Mucosa of descending colon (tissue), 3 donors: ENCODE data around the gene LITAF. TPM values are rescaled to one million over a fixed set of nuclear protein-coding genes. Genes with fewer than 3 reads are reported as not detected.

Experiments
- ATAC-seq: fragments of 200-7000 bp; cut with Tn5 transposase; one replicate; pipeline ENCODE4 v1.9.1; 2020; ENCODE audit warnings: mild to moderate bottlenecking, moderate library complexity
- DNase-seq, 3 donors: peaks; one replicate each; pipeline ENCODE4 v3.0.0-alpha.2; 2020
- H3K36me3 ChIP-seq: fragments of 200-600 bp; one replicate; pipeline ENCODE4 v1.8.0; 2021; ENCODE audit warnings: low read depth, mild to moderate bottlenecking
- H3K4me1 ChIP-seq: fragments of 200-600 bp; one replicate; pipeline ENCODE4 v1.8.0; 2021; ENCODE audit warnings: low read depth, mild to moderate bottlenecking
- H3K4me3 ChIP-seq: fragments of 200-600 bp; one replicate; pipeline ENCODE4 v1.8.0; 2021; ENCODE audit warnings: mild to moderate bottlenecking
- H3K9me3 ChIP-seq: fragments of 200-600 bp; one replicate; pipeline ENCODE4 v1.8.0; 2021; ENCODE audit warnings: mild to moderate bottlenecking
- CTCF ChIP-seq: fragments of 200-600 bp; IDR thresholded peaks from one replicate; pipeline ENCODE4 v1.8.0; 2022; ENCODE audit warnings: antibody characterized with exemption, mild to moderate bottlenecking
- intact Hi-C, 2 donors: fragments of 100-400 bp; cut with DNase I in 1 of 2; cut with micrococcal nuclease in 1 of 2; formaldehyde crosslinking; loops; one replicate each; pipeline versions ENCODE4 v1.11.0 to v1.11.1; 2022; cut with DNase I, micrococcal nuclease
- total RNA-seq, 3 donors: library from RNA; stranded (reverse); fragmentation: NEBNext Ultra II Directional in 2 of 3; extraction: Animal tissue kit (Norgen Biotek cat#: 25700) in 2 of 3; gene quantifications; one replicate each; pipeline versions ENCODE4 v1.2.1 to v1.2.4, GENCODE V29; 2021 to 2023
- donor health status: DM: no; HTN: no; CAD: no; lungs with moderate emphysema.
- donor health status: DM: no; HTN: no; CAD: no.
- donor health status: DM: no; HTN: yes; CAD: no.

Gene LITAF
- total RNA-seq, 3 donors from 2014 or later: 140 to 308 (median 246) TPM

- Histone ChIP-seq H3K4me3 (no peak overlapping the region), H3K9me3 (peaks cover 5% of the 10 kb centered on the region), H3K36me3 (peaks cover 14% of the 10 kb centered on the region), H3K4me1 (peaks cover 12% of the 10 kb centered on the region)
- intact Hi-C loops: no loop called here
- no peak for TF ChIP-seq CTCF
- ATAC-seq: no peak
- DNase-seq: no peak
Measured at GRCh38 chr16:11554053-11554452, 32.7 kb downstream of the LITAF start.

GRCh38 chr16:11553371-11553770 lies 33.3 kb downstream of the LITAF start:
- Histone ChIP-seq H3K4me3 (no peak overlapping the region), H3K4me1 (peaks cover 8% of the 10 kb centered on the region), H3K36me3 (peaks cover 16% of the 10 kb centered on the region), H3K9me3 (peaks cover 5% of the 10 kb centered on the region)
- DNase-seq (no peak), ATAC-seq (no peak)
- no peak for TF ChIP-seq CTCF
- intact Hi-C loops: no loop called here

- no peak for TF ChIP-seq CTCF
- Histone ChIP-seq H3K9me3 (peaks cover 5% of the 10 kb centered on the region), H3K36me3 (peaks cover 16% of the 10 kb centered on the region), H3K4me3 (no peak overlapping the region), H3K4me1 (no peaks in the 10 kb centered on the region)
- no peak for ATAC-seq
- intact Hi-C loops: no loop called here
- no peak for DNase-seq
Measured at GRCh38 chr16:11552440-11552839, 34.3 kb downstream of the LITAF start.

- ATAC-seq (no peak), DNase-seq (no peak)
- intact Hi-C loops: no loop called here
- Histone ChIP-seq H3K4me1 (no peaks in the 10 kb centered on the region), H3K9me3 (peaks cover 5% of the 10 kb centered on the region), H3K4me3 (no peak overlapping the region), H3K36me3 (peaks cover 16% of the 10 kb centered on the region)
- no peak for TF ChIP-seq CTCF
Measured at GRCh38 chr16:11551842-11552241, 34.9 kb downstream of the LITAF start.

- no peak for TF ChIP-seq CTCF
- DNase-seq (no peak), ATAC-seq (no peak)
- peaks cover 16% of the 10 kb centered on the region for H3K36me3 ChIP-seq
- no peaks in the 10 kb centered on the region for H3K4me1 ChIP-seq
- no peak overlapping the region for H3K4me3 ChIP-seq
- intact Hi-C loops: no loop called here
- no peaks in the 10 kb centered on the region for H3K9me3 ChIP-seq
Measured at GRCh38 chr16:11550791-11551498, 35.8 kb downstream of the LITAF start.
